Measurements from ENCODE around the gene MED27.

The MED27 gene

DNA sequence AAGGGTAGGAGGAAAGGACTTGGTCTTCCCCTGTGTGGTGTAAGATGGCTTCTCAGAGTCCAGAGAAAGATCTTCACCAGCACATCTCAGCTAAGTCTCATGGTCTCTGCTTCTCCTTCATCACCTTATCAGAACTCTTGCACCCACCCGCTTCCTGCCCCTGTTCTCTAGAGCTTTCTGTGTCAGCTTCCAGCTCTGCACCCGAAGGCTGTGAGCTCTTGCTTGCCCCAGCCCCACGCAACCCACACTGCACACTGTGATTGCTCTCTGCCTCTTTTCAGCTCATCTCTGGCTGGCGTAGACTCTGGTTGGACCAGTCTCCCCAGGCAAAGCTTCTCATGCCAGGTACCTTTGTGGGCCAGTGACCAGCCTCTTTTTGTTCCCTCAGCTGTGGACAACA lies 246.6 kb downstream of the MED27 start:
- Mint-ChIP-seq H3K27ac (no peak overlapping the region), H3K27me3 (peaks cover 8% of the 10 kb centered on the region), H3K36me3 (no peaks in the 10 kb centered on the region), H3K4me3 (no peak overlapping the region), H3K4me1 (no peaks in the 10 kb centered on the region), H3K9me3 (no peaks in the 10 kb centered on the region)
- no peak for DNase-seq (ENCODE audit: low spot score in 2 of 2)
- no peak for ATAC-seq (ENCODE audit: low read depth)

DNA sequence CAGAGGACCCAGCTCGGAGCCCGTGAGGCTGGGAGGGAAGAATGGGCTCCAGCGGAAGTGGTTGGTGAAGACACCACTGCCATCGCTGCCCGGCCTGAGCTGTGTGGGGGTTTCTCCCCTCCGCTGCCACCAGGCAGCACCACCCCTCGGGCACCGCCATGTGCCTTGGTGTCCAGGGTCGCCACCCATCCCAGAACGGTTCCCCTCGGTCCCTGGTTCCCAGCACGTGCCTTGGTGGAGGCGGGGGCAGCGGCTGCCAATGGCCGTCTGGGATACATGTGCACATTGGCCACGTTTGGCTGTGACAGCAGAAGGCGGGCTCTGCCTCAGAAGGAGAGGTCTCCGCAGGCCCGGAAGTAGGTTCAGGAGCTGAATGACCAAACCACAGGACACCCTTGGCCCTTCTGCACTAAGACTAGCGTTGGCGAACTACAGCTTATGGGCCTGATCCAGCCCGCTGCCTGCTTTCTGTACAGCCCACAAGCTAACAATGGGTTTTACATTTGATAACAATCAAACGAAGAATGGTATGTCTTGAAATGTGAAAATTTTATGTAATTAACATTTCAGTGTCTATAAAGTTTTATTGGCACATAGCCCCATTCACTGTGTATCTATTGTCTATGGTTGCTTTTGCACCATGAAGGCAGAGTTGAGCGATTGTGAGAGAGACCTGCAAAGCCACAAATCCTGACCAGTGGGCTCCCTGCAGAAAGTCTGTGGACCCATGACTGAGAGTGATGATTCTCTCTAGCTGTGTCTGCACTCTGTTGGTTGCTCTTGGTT lies 248.1 kb downstream of the MED27 start:
- DNase-seq (ENCODE audit: low spot score in 2 of 2) (no peak), ATAC-seq (ENCODE audit: low read depth) (no peak)
- Mint-ChIP-seq H3K27me3 (peaks cover 5% of the 10 kb centered on the region), H3K4me3 (no peak overlapping the region), H3K27ac (no peak overlapping the region), H3K4me1 (no peaks in the 10 kb centered on the region), H3K9me3 (no peaks in the 10 kb centered on the region), H3K36me3 (no peaks in the 10 kb centered on the region)

DNA sequence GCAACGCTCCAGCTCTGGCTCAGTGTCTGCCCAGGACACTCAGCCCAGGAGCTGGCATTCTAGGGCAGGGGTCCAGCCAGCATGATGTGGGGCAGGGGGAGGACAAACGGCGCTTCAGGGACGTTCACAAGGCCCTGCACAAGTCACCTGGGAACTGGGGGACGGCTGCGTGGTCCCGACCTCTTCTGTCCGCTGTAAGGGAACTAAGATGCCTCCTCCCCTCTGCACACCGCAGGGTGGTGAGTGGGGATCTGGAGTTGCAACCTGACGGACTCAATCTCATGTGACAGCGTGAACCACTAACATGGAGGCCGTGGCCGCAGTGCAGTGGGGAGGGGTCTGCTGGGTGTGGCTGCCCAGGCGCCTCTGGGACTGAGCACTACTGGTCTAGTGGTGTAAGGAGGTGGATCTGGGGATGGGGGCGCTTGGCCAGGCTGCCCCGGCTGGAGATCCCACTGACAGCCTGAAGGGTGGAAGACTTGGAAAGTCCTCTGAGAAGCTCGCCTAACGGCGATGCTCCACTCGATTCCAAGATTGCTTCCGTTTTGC lies 251.8 kb downstream of the MED27 start:
- Mint-ChIP-seq H3K9me3 (no peaks in the 10 kb centered on the region), H3K4me1 (no peaks in the 10 kb centered on the region), H3K27ac (no peak overlapping the region), H3K27me3 (peaks cover 11% of the 10 kb centered on the region), H3K36me3 (no peaks in the 10 kb centered on the region), H3K4me3 (no peak overlapping the region)
- no peak for ATAC-seq (ENCODE audit: low read depth)
- no peak for DNase-seq (ENCODE audit: low spot score in 2 of 2)

DNA sequence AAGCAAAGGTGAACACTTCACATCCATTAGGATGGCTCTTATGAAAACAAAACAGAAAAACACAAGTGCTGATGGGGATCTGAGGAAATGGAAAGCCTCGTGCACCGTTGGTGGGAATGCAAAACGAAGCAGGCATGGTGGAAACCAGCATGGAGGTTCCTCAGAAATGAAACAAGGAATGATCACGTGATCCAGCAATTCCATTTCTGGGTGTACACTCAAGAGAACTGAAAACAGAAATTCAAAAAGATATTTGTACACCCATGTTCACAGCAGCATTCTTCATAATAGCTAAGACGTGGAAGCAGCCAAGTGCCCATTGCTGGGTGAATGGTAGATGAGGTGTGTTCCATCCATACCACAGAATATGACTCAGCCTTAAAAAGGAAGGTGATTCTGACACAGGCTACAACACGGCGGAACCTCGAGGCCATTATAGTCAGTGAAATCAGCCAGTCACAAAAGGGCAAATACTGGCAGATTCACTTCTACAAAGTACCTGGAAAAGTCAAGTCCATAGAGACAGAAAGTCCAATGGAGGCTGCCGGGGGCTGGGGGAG lies 252.6 kb downstream of the MED27 start:
- peaks cover 11% of the 10 kb centered on the region for H3K27me3 Mint-ChIP-seq
- DNase-seq (ENCODE audit: low spot score in 2 of 2): no peak
- H3K4me1 Mint-ChIP-seq: no peaks in the 10 kb centered on the region
- ATAC-seq (ENCODE audit: low read depth): no peak
- no peak overlapping the region for H3K27ac Mint-ChIP-seq
- no peaks in the 10 kb centered on the region for H3K36me3 Mint-ChIP-seq
- H3K4me3 Mint-ChIP-seq: no peak overlapping the region
- no peaks in the 10 kb centered on the region for H3K9me3 Mint-ChIP-seq

DNA sequence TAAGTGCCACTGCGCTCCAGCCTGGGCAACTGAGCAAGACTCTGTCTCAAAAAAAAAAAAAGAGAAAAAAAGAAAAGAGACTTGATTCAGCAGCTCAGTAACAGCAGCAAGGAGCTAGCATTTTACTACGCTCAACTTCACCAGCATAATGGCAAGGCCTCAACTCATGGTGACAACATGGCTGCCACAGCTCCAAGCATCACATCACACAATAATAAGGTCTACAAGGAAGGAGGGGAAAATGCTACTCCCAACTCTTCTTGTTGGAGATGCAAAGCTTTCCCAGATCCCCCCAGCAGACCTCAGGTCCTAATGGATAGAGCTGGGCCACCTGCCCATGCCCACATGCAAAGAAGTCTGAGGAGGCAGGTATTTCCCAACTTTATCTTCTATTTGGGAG lies 253.6 kb downstream of the MED27 start:
- no peak overlapping the region for H3K27ac Mint-ChIP-seq
- H3K4me1 Mint-ChIP-seq: no peaks in the 10 kb centered on the region
- no peaks in the 10 kb centered on the region for H3K36me3 Mint-ChIP-seq
- no peak for DNase-seq (ENCODE audit: low spot score in 2 of 2)
- no peak overlapping the region for H3K4me3 Mint-ChIP-seq
- H3K9me3 Mint-ChIP-seq: no peaks in the 10 kb centered on the region
- peaks cover 11% of the 10 kb centered on the region for H3K27me3 Mint-ChIP-seq
- ATAC-seq (ENCODE audit: low read depth): no peak

DNA sequence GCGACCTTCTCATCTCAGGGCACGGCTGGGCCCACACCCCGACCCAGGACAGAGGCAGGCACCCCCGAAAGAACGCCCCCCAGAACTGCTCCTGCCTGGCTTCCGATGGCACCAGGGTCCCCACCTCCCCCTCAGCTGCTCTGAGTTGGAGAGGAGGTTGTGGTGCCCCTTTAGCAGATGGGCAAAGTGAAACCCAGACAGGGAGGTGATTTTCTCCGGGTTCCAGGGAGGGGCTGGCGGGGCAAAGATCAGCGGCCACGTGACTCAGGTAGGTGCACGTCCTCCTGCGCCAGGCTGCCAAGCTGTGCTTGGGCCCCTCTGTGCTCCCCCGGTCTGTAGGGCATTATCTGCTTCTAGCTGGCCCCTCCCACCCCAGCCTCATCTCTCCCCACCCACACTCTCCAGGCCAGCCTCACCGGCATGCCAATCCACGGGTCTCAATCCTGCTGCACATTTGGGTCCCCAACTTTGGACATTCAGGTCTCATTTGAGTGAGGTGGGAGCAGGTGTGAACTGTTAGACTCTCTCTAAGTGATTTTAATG lies 254.6 kb downstream of the MED27 start:
- Mint-ChIP-seq H3K27ac (no peak overlapping the region), H3K4me1 (no peaks in the 10 kb centered on the region), H3K9me3 (no peaks in the 10 kb centered on the region), H3K36me3 (no peaks in the 10 kb centered on the region), H3K27me3 (peaks cover 14% of the 10 kb centered on the region), H3K4me3 (no peak overlapping the region)
- ATAC-seq (ENCODE audit: low read depth) (no peak), DNase-seq (ENCODE audit: low spot score in 2 of 2) (no peak)

DNA sequence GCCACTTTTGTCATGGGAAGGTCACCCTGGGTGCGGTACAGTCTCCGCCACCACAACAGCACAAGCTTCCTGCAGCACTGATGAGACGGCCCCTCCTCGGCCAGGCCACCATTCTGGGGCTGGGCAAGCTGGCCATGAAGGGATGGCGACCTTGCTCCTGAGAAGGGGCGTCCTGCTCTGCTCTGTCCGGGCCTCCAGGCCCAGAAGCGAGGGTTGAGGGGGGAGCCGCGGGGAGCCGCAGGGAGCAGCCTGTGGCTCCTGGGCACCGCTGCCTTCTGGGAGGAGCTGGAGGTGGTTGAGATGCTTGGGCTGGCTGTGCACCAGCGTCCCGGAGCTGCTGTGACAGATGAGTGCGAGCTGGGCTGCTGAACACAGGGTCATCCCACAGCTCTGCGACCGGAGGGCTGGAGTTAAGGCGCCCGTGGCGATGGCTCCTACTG lies 255.5 kb downstream of the MED27 start:
- Mint-ChIP-seq H3K27ac (no peak overlapping the region), H3K4me3 (no peak overlapping the region), H3K36me3 (no peaks in the 10 kb centered on the region), H3K9me3 (no peaks in the 10 kb centered on the region), H3K27me3 (peaks cover 16% of the 10 kb centered on the region), H3K4me1 (no peaks in the 10 kb centered on the region)
- ATAC-seq (ENCODE audit: low read depth): no peak
- no peak for DNase-seq (ENCODE audit: low spot score in 2 of 2)

DNA sequence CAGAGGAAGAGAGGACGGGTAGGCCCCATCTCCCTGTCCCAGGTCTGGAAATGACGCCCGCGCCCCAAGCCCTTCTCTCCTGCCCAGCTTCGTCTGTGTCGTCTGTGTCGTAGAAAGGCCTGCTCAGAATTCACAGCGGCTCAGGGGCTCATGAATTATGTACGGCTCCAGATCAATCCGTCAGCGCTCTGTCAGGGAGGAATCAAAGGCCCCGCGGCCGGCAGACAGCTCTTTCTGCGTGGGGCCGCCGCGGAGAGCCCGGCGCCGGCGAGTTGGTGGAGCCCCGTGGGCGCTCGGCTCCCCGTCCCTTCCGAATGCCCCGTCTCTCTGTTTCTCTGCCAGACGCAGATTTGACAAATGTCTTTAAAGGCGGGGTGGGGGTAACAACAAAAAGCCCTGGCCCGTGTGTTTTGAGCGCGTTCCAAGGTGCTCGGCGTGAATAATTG lies 255.9 kb downstream of the MED27 start:
- no peaks in the 10 kb centered on the region for H3K9me3 Mint-ChIP-seq
- no peaks in the 10 kb centered on the region for H3K36me3 Mint-ChIP-seq
- DNase-seq (ENCODE audit: low spot score in 2 of 2) (no peak), ATAC-seq (ENCODE audit: low read depth) (no peak)
- H3K4me1 Mint-ChIP-seq: no peaks in the 10 kb centered on the region
- H3K4me3 Mint-ChIP-seq: no peak overlapping the region
- H3K27me3 Mint-ChIP-seq: peaks cover 16% of the 10 kb centered on the region
- no peak overlapping the region for H3K27ac Mint-ChIP-seq

DNA sequence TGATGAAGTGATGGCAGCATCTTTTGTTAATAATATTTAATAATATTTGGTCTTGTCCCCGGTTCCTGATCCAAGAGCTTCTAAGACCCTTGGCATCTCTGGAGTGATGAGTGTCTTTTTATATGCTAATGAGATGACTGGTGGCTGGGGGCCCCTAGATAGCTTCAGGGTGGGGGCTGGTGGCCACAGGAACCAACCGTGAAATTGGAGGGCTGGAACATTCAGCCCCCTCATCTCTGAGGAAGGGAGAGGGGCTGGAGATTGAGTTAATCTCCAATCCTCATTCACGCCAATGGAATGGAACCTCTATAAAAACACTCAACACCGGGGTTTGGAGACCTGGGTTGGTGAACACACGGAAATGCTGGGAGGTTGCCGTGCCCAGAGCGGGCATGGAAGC lies 261.6 kb downstream of the MED27 start:
- H3K4me1 Mint-ChIP-seq: no peaks in the 10 kb centered on the region
- no peak overlapping the region for H3K4me3 Mint-ChIP-seq
- no peaks in the 10 kb centered on the region for H3K36me3 Mint-ChIP-seq
- ATAC-seq (ENCODE audit: low read depth): no peak
- H3K27me3 Mint-ChIP-seq: peaks cover 12% of the 10 kb centered on the region
- H3K27ac Mint-ChIP-seq: no peak overlapping the region
- no peaks in the 10 kb centered on the region for H3K9me3 Mint-ChIP-seq
- DNase-seq (ENCODE audit: low spot score in 2 of 2): no peak

DNA sequence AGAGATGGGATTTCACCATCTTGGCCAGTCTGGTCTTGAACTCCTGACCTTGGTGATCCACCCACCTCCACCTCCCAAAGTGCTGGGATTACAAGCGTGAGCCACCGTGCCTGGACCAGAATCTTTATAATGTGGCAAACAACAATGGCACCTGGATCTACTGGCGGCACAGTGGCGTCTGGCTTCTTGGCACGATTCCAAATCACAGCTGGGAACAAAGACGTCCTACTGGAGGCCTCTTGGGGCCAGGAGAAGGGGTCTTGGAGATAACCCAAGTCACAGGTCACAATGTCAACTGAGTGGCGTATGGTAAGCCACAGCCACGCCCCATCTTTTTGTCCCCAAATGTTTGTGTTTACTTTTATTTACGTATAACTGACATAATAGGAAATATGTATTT lies 262.0 kb downstream of the MED27 start:
- no peak for DNase-seq (ENCODE audit: low spot score in 2 of 2)
- Mint-ChIP-seq H3K4me1 (no peaks in the 10 kb centered on the region), H3K27me3 (peaks cover 17% of the 10 kb centered on the region), H3K4me3 (no peak overlapping the region), H3K9me3 (no peaks in the 10 kb centered on the region), H3K36me3 (no peaks in the 10 kb centered on the region), H3K27ac (no peak overlapping the region)
- ATAC-seq (ENCODE audit: low read depth): no peak

DNA sequence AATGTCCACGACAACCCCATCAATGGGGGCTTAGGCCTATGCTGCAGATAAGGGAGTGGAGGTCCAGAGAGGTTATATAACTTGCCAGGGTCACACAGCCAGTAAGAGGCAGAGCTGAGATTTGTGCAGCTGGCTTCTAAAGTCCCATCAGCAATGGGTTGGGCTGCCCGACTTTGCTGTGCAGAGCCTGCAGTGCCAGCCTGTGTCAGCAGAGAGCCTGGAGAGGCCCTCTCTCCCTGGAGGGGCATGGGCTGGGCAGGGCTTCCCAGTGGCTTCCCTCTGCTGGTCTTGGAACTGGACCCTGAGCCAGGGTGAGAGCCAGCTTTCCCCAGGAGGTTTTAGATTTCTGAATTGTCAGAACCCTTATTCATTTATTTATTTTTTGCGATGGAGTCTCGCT lies 262.6 kb downstream of the MED27 start:
- H3K4me1 Mint-ChIP-seq: no peaks in the 10 kb centered on the region
- no peak for ATAC-seq (ENCODE audit: low read depth)

DNA sequence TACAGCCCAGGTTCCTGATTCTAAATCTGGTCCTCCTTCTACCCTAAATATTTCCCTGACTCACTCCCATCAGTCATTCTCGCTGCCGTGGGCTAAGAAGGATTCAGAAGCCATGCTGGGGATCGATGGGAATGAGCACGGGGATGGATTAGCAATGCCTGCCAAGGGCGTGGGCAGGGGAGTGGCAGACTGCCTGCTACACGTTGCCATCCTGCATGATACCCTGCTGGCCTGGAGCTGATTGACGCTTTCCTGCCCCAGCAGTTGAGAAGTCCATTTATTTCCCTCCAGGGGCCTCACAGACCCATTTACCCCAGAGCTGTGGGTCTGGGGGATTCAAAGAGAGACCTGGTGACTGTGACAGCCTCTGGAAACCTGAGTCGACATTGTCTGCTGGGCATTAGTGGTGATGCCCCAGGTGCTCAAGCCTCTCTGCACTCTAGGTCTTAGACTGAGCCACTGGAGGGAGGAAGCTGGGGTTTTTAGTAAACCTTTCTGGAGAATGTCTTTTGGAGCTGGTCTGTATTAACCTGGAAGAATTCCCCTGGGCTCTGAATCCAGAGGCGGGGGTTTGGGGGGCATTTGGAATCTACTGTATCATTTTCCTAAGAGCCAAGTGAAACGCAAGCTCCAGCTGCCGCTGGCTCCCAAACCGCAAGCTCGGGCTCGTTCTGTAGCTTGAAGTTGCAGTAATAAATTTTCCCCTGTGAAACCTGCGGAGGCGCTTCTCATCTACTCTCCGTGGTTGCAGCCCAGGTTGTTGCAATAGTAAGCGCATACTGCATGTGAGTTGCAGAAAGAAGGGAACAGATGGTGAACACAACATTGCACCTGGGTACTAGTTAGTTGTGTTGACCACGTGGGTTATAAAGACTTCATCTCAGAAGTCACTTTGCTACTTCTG lies 263.4 kb downstream of the MED27 start:
- H3K36me3 Mint-ChIP-seq: no peaks in the 10 kb centered on the region
- ATAC-seq (ENCODE audit: low read depth) (no peak), DNase-seq (ENCODE audit: low spot score in 2 of 2) (no peak)
- H3K9me3 Mint-ChIP-seq: no peaks in the 10 kb centered on the region
- H3K27me3 Mint-ChIP-seq: peaks cover 23% of the 10 kb centered on the region
- no peaks in the 10 kb centered on the region for H3K4me1 Mint-ChIP-seq
- H3K4me3 Mint-ChIP-seq: no peak overlapping the region
- no peak overlapping the region for H3K27ac Mint-ChIP-seq

More for the DNA sequence above, 262.6 kb downstream of the MED27 start:
- Mint-ChIP-seq H3K36me3 (no peaks in the 10 kb centered on the region), H3K4me3 (no peak overlapping the region), H3K9me3 (no peaks in the 10 kb centered on the region), H3K27ac (no peak overlapping the region), H3K27me3 (peaks cover 18% of the 10 kb centered on the region)
- no peak for DNase-seq (ENCODE audit: low spot score in 2 of 2)

DNA sequence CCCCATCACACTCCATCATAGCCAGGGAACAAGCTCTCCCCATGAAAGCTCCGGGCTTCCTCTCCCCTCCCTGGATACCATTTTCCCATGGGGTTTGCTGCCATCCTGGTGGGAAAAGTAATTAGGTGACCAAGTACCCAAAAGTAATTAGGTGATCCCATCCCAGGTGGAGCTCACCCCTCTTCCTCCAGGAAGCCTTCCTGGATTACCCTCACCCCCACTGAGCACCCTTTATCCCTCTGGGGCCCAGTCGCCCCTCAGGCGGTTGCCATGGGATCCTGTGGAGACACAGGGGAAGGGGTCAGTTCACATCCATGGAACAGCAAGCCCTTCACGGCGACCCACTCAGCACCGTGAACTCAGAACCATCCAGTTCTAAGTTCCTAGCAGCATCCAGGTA lies 265.0 kb downstream of the MED27 start:
- Mint-ChIP-seq H3K27ac (no peak overlapping the region), H3K27me3 (peaks cover 24% of the 10 kb centered on the region), H3K4me3 (no peak overlapping the region), H3K4me1 (no peaks in the 10 kb centered on the region), H3K9me3 (no peaks in the 10 kb centered on the region), H3K36me3 (no peaks in the 10 kb centered on the region)
- ATAC-seq (ENCODE audit: low read depth) (no peak), DNase-seq (ENCODE audit: low spot score in 2 of 2) (no peak)

DNA sequence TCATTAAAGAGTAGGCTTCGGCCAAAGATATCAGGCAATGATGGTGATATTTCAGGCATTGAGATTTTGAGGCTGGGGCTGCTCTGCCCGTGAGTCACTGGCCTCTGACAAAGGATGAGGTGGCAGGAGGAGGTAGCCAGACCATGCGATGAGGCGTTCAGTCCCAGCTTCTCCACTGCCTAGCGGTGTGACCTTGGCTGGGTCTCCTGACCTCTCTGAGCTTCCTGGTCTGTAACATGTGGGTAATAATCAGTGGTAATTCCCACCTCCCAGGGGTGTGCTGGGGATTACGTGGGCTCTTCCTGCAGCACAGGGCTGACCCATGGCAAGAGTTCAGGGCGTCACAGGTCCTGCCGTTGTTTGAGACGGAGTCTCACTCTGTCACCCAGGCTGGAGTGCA lies 266.6 kb downstream of the MED27 start:
- no peak for DNase-seq (ENCODE audit: low spot score in 2 of 2)
- Mint-ChIP-seq H3K36me3 (no peaks in the 10 kb centered on the region), H3K4me1 (no peaks in the 10 kb centered on the region), H3K27me3 (peaks cover 30% of the 10 kb centered on the region), H3K27ac (no peak overlapping the region), H3K4me3 (no peak overlapping the region), H3K9me3 (no peaks in the 10 kb centered on the region)
- ATAC-seq (ENCODE audit: low read depth): no peak

Data from memory B cell (primary cell).